Upper lobe of left lung (tissue), 6 donors: ENCODE measurements around the gene C2orf68. TPM values are rescaled to one million over a fixed set of nuclear protein-coding genes. Genes with fewer than 3 reads are reported as not detected.
A peak's percentile ranks its signal among the peaks of the same experiment; 100 is the strongest.
"Not testable (repeated sequence)": the region's sequence is repeated elsewhere in the genome, so short reads cannot be mapped to it uniquely, and the experiment has no call there.

Experiments used
- ATAC-seq, 2 donors: fragments of 200-7000 bp; cut with Tn5 transposase; one replicate each; pipeline ENCODE4 v1.9.1; 2022; ENCODE audit warnings: mild to moderate bottlenecking in 2 of 2, moderate library complexity in 2 of 2; ENCODE audit not compliant: low FRiP score in 2 of 2
- DNase-seq, 2 donors: peaks; one replicate each; pipeline ENCODE4 v3.0.0-alpha.2; 2019 to 2020
- H3K27ac ChIP-seq, 4 donors: fragments of 200-600 bp; sonication (generic); one replicate each; pipeline ENCODE4 v1.5.1; 2016 to 2019
- H3K27me3 ChIP-seq, 4 donors: fragments of 200-600 bp; sonication (generic); one replicate each; pipeline ENCODE4 v1.5.1; 2017 to 2019
- H3K36me3 ChIP-seq, 4 donors: fragments of 200-600 bp; sonication (generic); one replicate each; pipeline ENCODE4 v1.5.1; 2016 to 2019
- H3K4me1 ChIP-seq, 4 donors: fragments of 200-600 bp; sonication (generic); one replicate each; pipeline ENCODE4 v1.5.1; 2018 to 2019
- H3K4me3 ChIP-seq, 4 donors: fragments of 200-600 bp; sonication (generic); one replicate each; pipeline ENCODE4 v1.5.1; 2017 to 2019; ENCODE audit warnings: mild to moderate bottlenecking in 2 of 4, moderate library complexity in 1 of 4
- H3K9me3 ChIP-seq, 4 donors: fragments of 200-600 bp; sonication (generic); one replicate each; pipeline ENCODE4 v1.5.1; 2018 to 2019
- EP300 ChIP-seq, 4 donors: sonication (generic); formaldehyde crosslinking; IDR thresholded peaks; one replicate each; pipeline ENCODE4 v1.5.1; 2017; ENCODE audit warnings: antibody characterized with exemption in 4 of 4, control low read depth in 2 of 4
- POLR2A ChIP-seq, 4 donors: fragments of 450-650 bp; IDR thresholded peaks; one replicate each; pipeline ENCODE4 v1.5.1; 2016 to 2017; ENCODE audit warnings: antibody characterized with exemption in 4 of 4, mild to moderate bottlenecking in 2 of 4
- POLR2AphosphoS5 ChIP-seq, 2 donors: sonication (generic); formaldehyde crosslinking; IDR thresholded peaks; one replicate each; pipeline ENCODE4 v1.5.1; 2017; ENCODE audit warnings: antibody characterized with exemption in 2 of 2
- WGBS, 2 donors: methylation state at CpG; one replicate each; pipeline ENCODE4 v1.1.5; 2017 to 2018; 5-methylcytosine and 5-hydroxymethylcytosine counted together
- total RNA-seq, 6 donors: library from RNA; depleted of rRNA in 4 of 6; stranded (reverse); fragments of >200 nt in 4 of 6; gene quantifications; one replicate each; pipeline versions ENCODE4 v1.1.0 to v1.2.1, GENCODE V29; 2016 to 2021
- TF ChIP-seq, protein P1 (sequence below), 6 experiments: fragments of 450-650 bp in 4 of 6; fragments of 200-600 bp in 2 of 6; sonication (generic) in 2 of 6; IDR thresholded peaks; one replicate each; pipeline ENCODE4 v1.5.1; 2016 to 2019; ENCODE audit warnings: antibody characterized with exemption in 6 of 6
- donor health status: DM: no; HTN: no; CAD: no; lungs with moderate emphysema.
- donor health status: DM: no; HTN: yes; CAD: no; lungs with severe emphysema.

The C2orf68 gene, protein sequence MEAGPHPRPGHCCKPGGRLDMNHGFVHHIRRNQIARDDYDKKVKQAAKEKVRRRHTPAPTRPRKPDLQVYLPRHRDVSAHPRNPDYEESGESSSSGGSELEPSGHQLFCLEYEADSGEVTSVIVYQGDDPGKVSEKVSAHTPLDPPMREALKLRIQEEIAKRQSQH
- total RNA-seq, result 10 to 100 TPM; 24.6 to 46.1 (median 34.0) TPM

DNA sequence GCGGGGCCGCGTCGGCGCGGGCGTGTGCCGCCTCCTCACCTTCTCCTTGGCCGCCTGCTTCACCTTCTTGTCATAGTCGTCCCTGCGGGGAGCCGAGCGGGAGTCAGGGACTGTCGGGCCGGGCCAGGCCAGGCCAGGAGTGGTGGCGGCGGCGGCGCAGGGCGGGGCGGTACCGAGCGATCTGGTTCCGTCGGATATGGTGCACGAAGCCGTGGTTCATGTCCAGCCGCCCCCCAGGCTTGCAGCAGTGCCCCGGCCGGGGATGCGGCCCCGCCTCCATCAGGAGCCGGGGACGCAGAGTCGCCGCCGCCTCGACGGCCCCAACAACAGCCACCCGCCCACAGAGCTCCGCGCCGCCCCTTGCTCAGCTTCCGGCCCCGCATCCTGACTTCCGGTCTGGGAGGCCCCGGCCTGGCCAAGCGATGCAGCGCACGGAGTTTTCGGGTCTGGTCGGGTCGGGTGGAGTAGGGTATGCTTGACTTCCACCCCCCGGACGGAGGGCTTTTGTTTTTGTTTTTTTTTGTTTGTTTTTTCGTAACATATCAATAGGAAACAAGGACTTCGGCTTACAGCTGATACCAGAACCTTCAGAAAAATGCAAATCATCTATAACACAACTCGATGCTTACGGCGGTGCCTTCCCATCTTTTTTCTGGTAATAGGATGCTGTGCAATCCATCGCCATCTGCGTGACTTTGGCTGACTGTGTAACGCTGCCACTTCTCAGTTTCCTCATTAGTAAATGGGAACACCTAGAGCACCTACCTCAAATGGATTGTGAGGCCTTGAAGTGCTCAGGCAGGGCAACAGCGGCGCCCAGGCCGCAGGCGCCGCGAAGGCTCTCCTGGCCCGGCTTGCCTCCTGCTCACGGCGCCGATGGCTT lies at the start of gene C2orf68:
Gene C2orf68 (minus strand): TSS at position 362 of the 883 bp plus-strand sequence. CDS start 82 bp downstream, at position 280.
- TF ChIP-seq POLR2AphosphoS5 (IDR thresholded peaks at IDR 0.05), result peak; percentile 90 to 95
- no peak for TF ChIP-seq EP300 (IDR thresholded peaks at IDR 0.05)
- peak in 3 of 4 donors; percentile 54 to 90 (median 69) for TF ChIP-seq POLR2A (IDR thresholded peaks at IDR 0.05)
- TF ChIP-seq, protein P1, sequence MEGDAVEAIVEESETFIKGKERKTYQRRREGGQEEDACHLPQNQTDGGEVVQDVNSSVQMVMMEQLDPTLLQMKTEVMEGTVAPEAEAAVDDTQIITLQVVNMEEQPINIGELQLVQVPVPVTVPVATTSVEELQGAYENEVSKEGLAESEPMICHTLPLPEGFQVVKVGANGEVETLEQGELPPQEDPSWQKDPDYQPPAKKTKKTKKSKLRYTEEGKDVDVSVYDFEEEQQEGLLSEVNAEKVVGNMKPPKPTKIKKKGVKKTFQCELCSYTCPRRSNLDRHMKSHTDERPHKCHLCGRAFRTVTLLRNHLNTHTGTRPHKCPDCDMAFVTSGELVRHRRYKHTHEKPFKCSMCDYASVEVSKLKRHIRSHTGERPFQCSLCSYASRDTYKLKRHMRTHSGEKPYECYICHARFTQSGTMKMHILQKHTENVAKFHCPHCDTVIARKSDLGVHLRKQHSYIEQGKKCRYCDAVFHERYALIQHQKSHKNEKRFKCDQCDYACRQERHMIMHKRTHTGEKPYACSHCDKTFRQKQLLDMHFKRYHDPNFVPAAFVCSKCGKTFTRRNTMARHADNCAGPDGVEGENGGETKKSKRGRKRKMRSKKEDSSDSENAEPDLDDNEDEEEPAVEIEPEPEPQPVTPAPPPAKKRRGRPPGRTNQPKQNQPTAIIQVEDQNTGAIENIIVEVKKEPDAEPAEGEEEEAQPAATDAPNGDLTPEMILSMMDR (IDR thresholded peaks at IDR 0.05), result peak in 1 of 6 experiments; percentile 4
- Histone ChIP-seq H3K9me3 (no peaks in the 10 kb centered on the region), H3K36me3 (peaks cover 4 to 24% (median 14%) of the 10 kb centered on the region in 4 donors), H3K27me3 (no peaks in the 10 kb centered on the region), H3K27ac (peak within 1 kb of the TSS; percentile 85 to 92 (median 90)), H3K4me1 (peaks cover 24 to 64% (median 45%) of the 10 kb centered on the region in 4 donors), H3K4me3 (peak within 1 kb of the TSS; percentile 56 to 91 (median 85))
- peak; percentile 91 to 93 for ATAC-seq
- WGBS, 2 donors, result 11 to 18% methylated on average over 39 to 56 of the region's 73 CpGs
- DNase-seq, result peak; percentile 91 to 96

DNA sequence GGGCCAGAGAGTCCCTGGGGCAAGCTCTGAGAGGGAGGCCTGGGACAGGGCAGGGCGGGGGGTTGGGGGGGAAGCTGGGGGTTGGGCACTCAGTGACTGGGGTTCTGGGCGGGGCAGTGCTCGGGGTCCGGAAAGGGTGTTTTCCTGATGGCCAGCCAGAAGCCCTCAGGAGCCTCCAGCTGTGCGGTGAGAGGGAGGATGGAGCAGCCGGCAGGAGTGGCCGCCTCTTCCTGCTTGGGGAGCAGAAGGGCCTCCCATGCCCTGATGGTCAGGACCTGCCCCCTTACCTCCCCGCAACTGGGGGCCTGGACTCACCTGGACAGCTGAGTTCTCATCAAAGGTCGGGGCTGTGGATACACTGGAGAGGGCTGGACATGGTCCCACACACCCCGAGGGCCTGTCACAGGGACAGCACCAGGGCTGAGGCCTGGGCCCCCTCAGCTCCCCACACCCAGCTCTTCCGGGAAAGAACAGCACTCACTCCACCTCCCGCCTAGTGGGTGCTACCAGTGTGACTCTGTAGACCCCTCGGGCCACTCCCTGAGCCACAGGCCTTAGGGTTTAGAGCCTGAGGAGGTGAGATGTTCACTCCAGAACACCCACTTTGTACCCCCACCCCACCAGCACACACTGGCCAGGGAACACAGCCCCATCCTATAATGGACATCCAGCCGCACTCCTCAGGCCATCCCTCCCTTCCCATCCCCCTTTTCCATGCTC lies 49.4 kb upstream of the C2orf68 start:
- peak overlapping the region; percentile 86 to 97 (median 92) for H3K27ac ChIP-seq
- 28 to 70% methylated on average over 4 to 12 of the region's 14 CpGs for WGBS, 2 donors
- H3K4me3 ChIP-seq, result peak overlapping the region in 3 of 4 donors; percentile 50 to 53 (median 53)
- H3K36me3 ChIP-seq, result peaks cover 6 to 30% (median 14%) of the 10 kb centered on the region in 4 donors
- TF ChIP-seq, protein P1 (IDR thresholded peaks at IDR 0.05), result no peak
- TF ChIP-seq POLR2A (IDR thresholded peaks at IDR 0.05), result peak in 3 of 4 donors; percentile 14 to 86 (median 26)
- TF ChIP-seq POLR2AphosphoS5 (IDR thresholded peaks at IDR 0.05), result peak; percentile 36 to 57
- DNase-seq, result peak; percentile 80 to 84
- H3K9me3 ChIP-seq, result no peaks in the 10 kb centered on the region
- peaks cover 15 to 34% (median 28%) of the 10 kb centered on the region in 4 donors for H3K4me1 ChIP-seq
- peak in 1 of 2 donors; percentile 0 for ATAC-seq
- no peaks in the 10 kb centered on the region for H3K27me3 ChIP-seq

DNA sequence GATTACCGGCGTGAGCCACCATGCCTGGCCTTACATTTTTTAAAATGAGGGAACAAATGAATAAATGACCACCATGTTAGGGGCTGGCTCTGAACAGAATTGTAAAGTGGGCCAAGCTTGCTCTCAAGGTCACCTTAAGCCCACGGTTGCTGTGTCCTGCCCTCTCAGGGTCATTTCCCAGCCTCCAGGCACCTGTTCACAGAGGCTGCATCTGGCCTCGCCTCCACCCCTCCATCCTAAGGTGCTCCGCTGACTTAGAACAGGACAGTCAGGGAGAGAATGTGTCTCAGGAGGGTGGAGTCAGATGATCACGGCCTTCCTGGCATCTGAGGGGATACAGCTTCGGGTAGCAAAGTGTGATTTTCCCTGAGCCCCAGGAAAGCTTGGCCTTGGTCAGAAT lies 48.9 kb upstream of the C2orf68 start:
- peaks cover 15 to 34% (median 28%) of the 10 kb centered on the region in 4 donors for H3K4me1 ChIP-seq
- peak overlapping the region in 3 of 4 donors; percentile 50 to 53 (median 53) for H3K4me3 ChIP-seq
- H3K27ac ChIP-seq, result peak overlapping the region; percentile 86 to 97 (median 92)
- no peaks in the 10 kb centered on the region for H3K27me3 ChIP-seq
- DNase-seq, result peak in 1 of 2 donors; percentile 77
- WGBS, 2 donors, result 59 to 71% methylated on average over 5 to 7 of the region's 7 CpGs
- no peaks in the 10 kb centered on the region for H3K9me3 ChIP-seq
- TF ChIP-seq EP300 (IDR thresholded peaks at IDR 0.05) (no peak), POLR2AphosphoS5 (IDR thresholded peaks at IDR 0.05) (peak; percentile 4 to 72), POLR2A (IDR thresholded peaks at IDR 0.05) (peak in 1 of 4 donors; percentile 56)
- ATAC-seq, result no peak
- peaks cover 6 to 28% (median 13%) of the 10 kb centered on the region in 4 donors for H3K36me3 ChIP-seq

DNA sequence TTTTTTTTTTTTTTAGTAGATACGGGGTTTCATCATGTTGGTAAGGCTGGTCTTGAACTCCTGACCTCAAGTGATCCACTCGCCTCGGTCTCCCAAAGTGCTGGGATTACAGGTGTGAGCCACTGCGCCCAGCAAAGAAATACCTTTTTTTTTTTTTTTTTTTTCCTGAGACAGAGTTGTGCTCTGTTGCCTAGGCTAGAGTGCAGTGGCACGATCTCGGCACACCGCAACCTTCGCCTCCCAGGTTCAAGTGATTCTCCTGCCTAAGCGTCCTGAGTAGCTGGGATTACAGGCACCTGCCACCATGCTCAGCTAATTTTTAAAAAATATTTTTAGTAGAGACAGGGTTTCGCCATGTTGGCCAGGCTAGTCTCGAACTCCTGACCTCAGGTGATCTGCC lies 48.4 kb upstream of the C2orf68 start:
- H3K9me3 ChIP-seq, result not testable (repeated sequence)

DNA sequence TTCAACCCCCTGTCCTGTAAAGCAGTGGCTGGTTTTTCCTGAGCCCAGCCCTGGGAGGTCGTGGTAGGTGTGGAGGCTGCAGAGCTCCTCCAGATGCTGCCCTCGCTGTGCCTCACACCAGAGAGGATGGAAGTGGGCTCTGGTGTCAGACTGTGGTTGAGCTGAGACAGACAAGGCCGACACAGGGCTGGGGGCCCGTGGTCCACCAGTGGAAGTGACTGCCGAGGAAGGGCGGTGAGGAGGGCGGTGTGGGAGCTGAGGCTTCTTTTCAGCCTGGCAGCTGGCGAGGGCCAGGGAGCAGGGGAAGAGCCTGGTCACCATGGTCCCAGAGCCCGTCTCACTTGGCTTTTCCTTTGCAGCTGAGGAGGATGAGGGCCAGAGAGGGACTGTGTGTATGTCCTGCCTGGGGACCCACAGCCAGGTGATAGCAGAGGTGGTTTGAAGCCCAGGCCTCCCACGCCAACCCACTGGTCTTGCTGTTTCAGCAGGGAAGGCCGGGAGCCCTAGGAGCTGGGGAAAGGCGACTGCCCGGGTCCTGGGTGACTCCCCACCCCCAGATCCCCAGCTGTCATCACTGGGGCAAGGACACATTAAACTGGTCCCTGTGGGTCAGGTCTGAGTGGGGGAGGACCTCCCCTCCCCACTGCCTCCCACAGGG lies 47.6 kb upstream of the C2orf68 start:
- WGBS, 2 donors, result 63 to 77% methylated on average over 9 to 11 of the region's 13 CpGs
- Histone ChIP-seq H3K4me3 (no peak overlapping the region), H3K36me3 (peaks cover 0 to 19% (median 5%) of the 10 kb centered on the region in 4 donors), H3K27ac (peak overlapping the region; percentile 32 to 93 (median 82)), H3K9me3 (no peaks in the 10 kb centered on the region), H3K27me3 (no peaks in the 10 kb centered on the region), H3K4me1 (peaks cover 15 to 34% (median 29%) of the 10 kb centered on the region in 4 donors)
- no peak for TF ChIP-seq EP300 (IDR thresholded peaks at IDR 0.05)
- peak; percentile 66 to 71 for TF ChIP-seq POLR2AphosphoS5 (IDR thresholded peaks at IDR 0.05)
- TF ChIP-seq, protein P1 (IDR thresholded peaks at IDR 0.05), result no peak
- peak in 2 of 4 donors; percentile 52 to 99 for TF ChIP-seq POLR2A (IDR thresholded peaks at IDR 0.05)
- DNase-seq (peak; percentile 79 to 90), ATAC-seq (peak in 1 of 2 donors; percentile 3)

More for the DNA sequence above, 48.4 kb upstream of the C2orf68 start:
- peaks cover 15 to 34% (median 28%) of the 10 kb centered on the region in 4 donors for H3K4me1 ChIP-seq
- peaks cover 2 to 24% (median 10%) of the 10 kb centered on the region in 4 donors for H3K36me3 ChIP-seq
- ATAC-seq, H3K27me3 ChIP-seq: not testable (repeated sequence)
- peak overlapping the region in 3 of 4 donors; percentile 50 to 53 (median 53) for H3K4me3 ChIP-seq
- peak overlapping the region; percentile 86 to 97 (median 92) for H3K27ac ChIP-seq
- WGBS, 2 donors, result 81 to 84% methylated on average over 11 of the region's 11 CpGs
- peak in 1 of 2 donors; percentile 64 for DNase-seq
